NCI-H526 (cell line): ENCODE data around the gene TMEM196.

ENCODE experiments used
- DNase-seq, 2 experiments: peaks; one replicate each; lab custom pipeline; 2025; lab: John Stamatoyannopoulos, UW

Gene TMEM196

GRCh38 chr7:19707240-19707639 lies 66.2 kb downstream of the TMEM196 start:
- no peak for DNase-seq

GRCh38 chr7:19705663-19706062 lies 67.8 kb downstream of the TMEM196 start:
- no peak for DNase-seq

GRCh38 chr7:19701471-19701870 lies 71.9 kb downstream of the TMEM196 start:
- DNase-seq: no peak

GRCh38 chr7:19700936-19701335 lies 72.5 kb downstream of the TMEM196 start:
- DNase-seq: no peak

- no peak for DNase-seq
Measured at GRCh38 chr7:19698331-19698730, 75.1 kb downstream of the TMEM196 start.

GRCh38 chr7:19696926-19697325 lies 76.5 kb downstream of the TMEM196 start:
- DNase-seq: no peak

- DNase-seq: no peak
Measured at GRCh38 chr7:19692111-19692828, 81.1 kb downstream of the TMEM196 start.

- no peak for DNase-seq
Measured at GRCh38 chr7:19690736-19691135, 82.7 kb downstream of the TMEM196 start.

- DNase-seq: peak in 1 of 2 experiments; percentile 2
Measured at GRCh38 chr7:19689130-19689529, 84.3 kb downstream of the TMEM196 start.

- no peak for DNase-seq
Measured at GRCh38 chr7:19681596-19681995, 91.8 kb downstream of the TMEM196 start.

- no peak for DNase-seq
Measured at GRCh38 chr7:19677180-19677579, 96.2 kb downstream of the TMEM196 start.

- no peak for DNase-seq
Measured at GRCh38 chr7:19675816-19676215, 97.6 kb downstream of the TMEM196 start.

- DNase-seq: no peak
Measured at GRCh38 chr7:19674266-19674960, 99.0 kb downstream of the TMEM196 start.

- DNase-seq: no peak
Measured at GRCh38 chr7:19670806-19671205, 102.6 kb downstream of the TMEM196 start.
